Measurements from ENCODE around the gene HNRNPF. TPM values are rescaled to one million over a fixed set of nuclear protein-coding genes. Genes with fewer than 3 reads are reported as not detected.
A peak's percentile ranks its signal among the peaks of the same experiment; 100 is the strongest.
"Not testable (repeated sequence)": the region's sequence is repeated elsewhere in the genome, so short reads cannot be mapped to it uniquely, and the experiment has no call there.

Gene HNRNPF
- total RNA-seq, 1 donor from 2014 or later = 268 TPM

DNA sequence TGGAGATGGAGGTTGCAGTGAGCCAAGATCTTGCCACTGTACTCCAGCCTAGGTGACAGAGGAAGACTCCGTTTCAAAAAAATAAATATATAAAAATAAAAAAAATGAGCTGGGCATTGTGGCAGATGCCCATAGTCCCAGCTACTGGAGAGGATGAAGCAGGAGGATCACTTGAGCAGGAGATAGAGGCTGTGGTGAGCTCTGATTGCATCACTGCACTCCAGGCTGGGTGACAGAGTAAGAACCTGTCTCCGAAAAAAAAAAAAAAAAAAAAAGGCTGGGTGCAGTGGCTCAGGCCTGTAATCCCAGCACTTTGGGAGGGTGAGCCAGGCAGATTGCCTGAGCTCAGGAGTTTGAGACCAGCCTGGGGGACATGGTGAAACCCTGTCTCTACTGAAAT, 39.8 kb upstream of the HNRNPF start:
- Histone ChIP-seq H3K36me3 (ENCODE audit: control insufficient read depth, insufficient read depth, low read length) (no peaks in the 10 kb centered on the region), H3K4me3 (ENCODE audit: low read depth, low read length) (no peak overlapping the region), H3K27me3 (ENCODE audit: control insufficient read depth, insufficient read depth, low read length) (no peaks in the 10 kb centered on the region)
- no peak for DNase-seq (ENCODE audit: low read depth)
- TF ChIP-seq, protein P1, sequence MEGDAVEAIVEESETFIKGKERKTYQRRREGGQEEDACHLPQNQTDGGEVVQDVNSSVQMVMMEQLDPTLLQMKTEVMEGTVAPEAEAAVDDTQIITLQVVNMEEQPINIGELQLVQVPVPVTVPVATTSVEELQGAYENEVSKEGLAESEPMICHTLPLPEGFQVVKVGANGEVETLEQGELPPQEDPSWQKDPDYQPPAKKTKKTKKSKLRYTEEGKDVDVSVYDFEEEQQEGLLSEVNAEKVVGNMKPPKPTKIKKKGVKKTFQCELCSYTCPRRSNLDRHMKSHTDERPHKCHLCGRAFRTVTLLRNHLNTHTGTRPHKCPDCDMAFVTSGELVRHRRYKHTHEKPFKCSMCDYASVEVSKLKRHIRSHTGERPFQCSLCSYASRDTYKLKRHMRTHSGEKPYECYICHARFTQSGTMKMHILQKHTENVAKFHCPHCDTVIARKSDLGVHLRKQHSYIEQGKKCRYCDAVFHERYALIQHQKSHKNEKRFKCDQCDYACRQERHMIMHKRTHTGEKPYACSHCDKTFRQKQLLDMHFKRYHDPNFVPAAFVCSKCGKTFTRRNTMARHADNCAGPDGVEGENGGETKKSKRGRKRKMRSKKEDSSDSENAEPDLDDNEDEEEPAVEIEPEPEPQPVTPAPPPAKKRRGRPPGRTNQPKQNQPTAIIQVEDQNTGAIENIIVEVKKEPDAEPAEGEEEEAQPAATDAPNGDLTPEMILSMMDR (IDR thresholded peaks at IDR 0.05; ENCODE audit: insufficient read depth, low read length, poor library complexity, severe bottlenecking) = no peak

DNA sequence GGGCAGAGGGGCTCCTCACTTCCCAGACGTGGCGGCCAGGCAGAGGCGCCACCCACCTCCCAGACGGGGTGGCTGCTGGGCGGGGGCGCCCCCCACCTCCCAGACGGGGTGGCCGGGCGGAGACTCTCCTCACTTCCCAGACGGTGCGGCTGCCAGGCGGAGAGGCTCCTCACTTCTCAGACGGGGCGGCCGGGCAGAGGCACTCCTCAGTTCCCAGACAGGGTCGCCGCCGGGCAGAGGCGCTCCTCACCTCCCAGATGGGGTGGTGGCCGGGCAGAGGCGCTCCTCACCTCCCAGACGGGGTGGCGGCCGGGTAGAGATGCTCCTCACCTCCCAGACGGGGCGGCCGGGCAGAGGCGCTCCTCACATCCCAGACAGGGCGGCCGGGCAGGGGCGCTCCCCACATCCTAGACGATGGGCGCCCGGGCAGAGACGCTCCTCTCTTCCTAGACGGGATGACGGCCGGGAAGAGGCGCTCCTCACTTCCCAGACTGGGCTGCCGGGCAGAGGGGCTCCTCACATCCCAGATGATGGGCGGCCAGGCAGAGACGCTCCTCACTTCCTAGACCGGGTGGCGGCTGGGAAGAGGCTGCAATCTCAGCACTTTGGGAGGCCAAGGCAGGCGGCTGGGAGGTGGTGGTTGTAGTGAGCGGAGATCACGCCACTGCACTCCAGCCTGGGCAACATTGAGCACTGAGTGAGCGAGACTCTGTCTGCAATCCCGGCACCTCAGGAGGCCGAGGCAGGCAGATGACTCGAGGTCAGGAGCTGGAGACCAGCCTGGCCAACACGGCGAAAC, 37.4 kb upstream of the HNRNPF start:
- H3K36me3 ChIP-seq (ENCODE audit: control insufficient read depth, insufficient read depth, low read length); H3K27me3 ChIP-seq (ENCODE audit: control insufficient read depth, insufficient read depth, low read length); H3K4me3 ChIP-seq (ENCODE audit: low read depth, low read length); DNase-seq (ENCODE audit: low read depth): not testable (repeated sequence)

DNA sequence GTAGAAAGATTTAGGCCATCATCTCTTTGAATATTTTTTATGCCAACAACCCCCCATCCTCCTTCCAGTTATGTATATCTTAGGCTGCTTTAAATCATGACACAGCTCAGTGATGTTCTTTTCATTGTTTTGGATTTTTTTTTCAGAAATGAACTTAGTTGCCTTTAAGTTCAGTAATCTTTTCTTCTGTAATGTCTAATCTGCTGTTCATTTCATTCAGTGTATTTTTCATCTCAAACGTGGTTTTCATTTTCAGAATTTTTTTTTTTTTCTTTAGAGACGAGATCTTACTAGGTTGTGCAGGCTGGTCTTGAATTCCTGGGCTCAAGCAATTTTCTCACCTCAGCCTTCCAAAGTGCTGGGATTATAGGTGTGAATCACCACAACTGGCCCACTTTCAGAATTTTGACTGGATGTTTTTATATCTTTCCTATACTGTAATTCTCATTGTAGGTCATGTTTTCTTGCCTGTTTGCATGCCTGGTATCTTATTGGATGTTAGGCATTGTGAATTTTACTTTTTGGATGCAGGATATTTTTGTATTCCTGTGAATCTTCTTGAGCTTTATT, 36.0 kb upstream of the HNRNPF start:
- no peaks in the 10 kb centered on the region for H3K27me3 ChIP-seq (ENCODE audit: control insufficient read depth, insufficient read depth, low read length)
- DNase-seq (ENCODE audit: low read depth) = no peak
- H3K4me3 ChIP-seq (ENCODE audit: low read depth, low read length) = no peak overlapping the region
- TF ChIP-seq, protein P1 (IDR thresholded peaks at IDR 0.05; ENCODE audit: insufficient read depth, low read length, poor library complexity, severe bottlenecking) = no peak
- no peaks in the 10 kb centered on the region for H3K36me3 ChIP-seq (ENCODE audit: control insufficient read depth, insufficient read depth, low read length)

DNA sequence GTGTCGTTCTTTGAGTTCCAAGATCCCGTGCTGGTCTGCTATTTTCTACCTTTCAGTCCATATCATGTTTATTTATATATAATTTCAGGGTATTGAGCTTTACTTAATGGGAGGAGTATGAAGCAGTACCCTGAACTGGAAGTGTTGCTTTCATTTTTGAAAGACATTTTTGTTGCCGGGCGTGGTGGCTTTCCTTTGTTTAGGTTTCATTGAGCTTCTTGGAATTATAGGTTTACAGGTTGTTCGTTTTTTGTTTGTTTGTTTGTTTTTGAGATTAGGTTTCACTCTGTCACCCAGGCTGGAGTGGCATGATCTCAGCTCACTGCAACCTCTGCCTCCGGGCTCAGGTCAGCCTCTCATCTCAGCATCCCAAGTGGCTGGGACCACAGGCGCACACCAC, 35.3 kb upstream of the HNRNPF start:
- no peak for DNase-seq (ENCODE audit: low read depth)
- TF ChIP-seq, protein P1 (IDR thresholded peaks at IDR 0.05; ENCODE audit: insufficient read depth, low read length, poor library complexity, severe bottlenecking) = no peak

DNA sequence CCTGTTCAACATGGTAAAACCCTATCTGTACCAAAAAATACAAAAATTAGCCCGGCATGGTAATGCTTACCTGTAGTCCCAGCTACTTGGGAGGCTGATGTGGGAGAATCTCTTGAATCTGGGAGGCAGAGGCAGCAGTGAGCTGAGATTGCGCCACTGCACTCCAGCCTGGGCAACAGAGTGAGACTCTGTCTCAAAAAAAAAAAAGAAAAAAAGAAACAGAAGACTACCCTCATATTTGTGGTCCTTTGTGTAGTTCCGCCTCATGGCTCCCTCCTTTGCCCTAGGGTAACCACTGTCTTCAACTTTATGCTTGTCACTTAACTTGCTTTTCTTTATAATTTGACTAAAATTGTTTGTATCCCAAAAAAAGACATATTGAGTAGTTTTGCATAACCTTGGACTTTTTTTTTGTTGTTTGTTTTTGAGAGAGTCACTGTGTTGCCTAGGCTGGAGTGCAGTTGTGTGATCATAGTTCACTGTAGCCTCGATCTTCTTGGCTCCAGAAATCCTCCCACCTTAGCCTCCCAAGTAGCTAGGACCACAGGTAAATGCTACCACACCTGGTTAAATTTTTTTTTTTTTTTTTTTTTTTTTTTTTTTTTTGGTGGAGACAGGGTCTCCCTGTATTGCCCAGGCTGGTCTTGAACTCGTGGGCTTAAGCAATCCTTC, 31.6 kb upstream of the HNRNPF start:
- TF ChIP-seq, protein P1 (IDR thresholded peaks at IDR 0.05; ENCODE audit: insufficient read depth, low read length, poor library complexity, severe bottlenecking) = no peak
- Histone ChIP-seq H3K27me3 (ENCODE audit: control insufficient read depth, insufficient read depth, low read length) (no peaks in the 10 kb centered on the region), H3K4me3 (ENCODE audit: low read depth, low read length) (no peak overlapping the region), H3K36me3 (ENCODE audit: control insufficient read depth, insufficient read depth, low read length) (no peaks in the 10 kb centered on the region)
- no peak for DNase-seq (ENCODE audit: low read depth)

More for the DNA sequence above, 35.3 kb upstream of the HNRNPF start:
- no peaks in the 10 kb centered on the region for H3K36me3 ChIP-seq (ENCODE audit: control insufficient read depth, insufficient read depth, low read length)
- H3K4me3 ChIP-seq (ENCODE audit: low read depth, low read length) = no peak overlapping the region
- H3K27me3 ChIP-seq (ENCODE audit: control insufficient read depth, insufficient read depth, low read length) = no peaks in the 10 kb centered on the region

DNA sequence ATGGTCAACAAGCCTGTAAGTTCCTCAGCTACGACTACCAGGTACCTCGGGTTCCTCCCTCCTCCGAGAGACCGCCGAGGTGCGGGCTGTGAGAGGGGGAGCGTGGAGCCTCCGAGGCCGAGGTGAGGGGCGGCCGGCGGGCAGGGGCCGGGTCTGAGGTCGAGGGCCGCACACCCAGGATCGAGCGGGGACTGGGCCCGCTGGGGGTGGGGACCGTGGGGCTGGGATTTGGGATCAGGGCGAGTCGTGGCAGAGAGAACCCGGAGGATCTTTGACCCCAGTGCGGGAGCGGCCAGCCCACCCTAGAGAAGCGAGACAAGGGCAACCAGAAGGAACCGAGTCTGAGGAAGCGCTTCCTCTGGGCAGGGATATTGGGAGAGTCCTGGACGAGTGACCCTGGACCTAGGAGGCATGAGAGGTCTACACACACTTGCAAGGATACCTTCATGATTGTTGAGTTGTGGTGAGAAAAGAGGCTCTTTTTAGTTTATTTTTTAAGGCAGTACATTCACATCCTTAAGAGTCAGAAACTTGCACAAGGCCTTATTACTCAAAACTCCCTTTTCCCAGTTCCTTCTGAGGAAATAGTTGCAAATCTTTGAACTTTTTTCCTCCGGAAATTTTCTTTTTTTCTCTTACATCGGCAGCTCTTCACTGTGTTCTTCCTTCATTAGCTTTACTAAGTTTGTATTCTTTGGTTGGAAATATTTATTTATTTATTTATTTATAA, 28.3 kb upstream of the HNRNPF start:
- no peak for DNase-seq (ENCODE audit: low read depth)
- TF ChIP-seq, protein P1 (IDR thresholded peaks at IDR 0.05; ENCODE audit: insufficient read depth, low read length, poor library complexity, severe bottlenecking) = no peak
- peak overlapping the region; percentile 80 for H3K4me3 ChIP-seq (ENCODE audit: low read depth, low read length)
- no peaks in the 10 kb centered on the region for H3K27me3 ChIP-seq (ENCODE audit: control insufficient read depth, insufficient read depth, low read length)
- H3K36me3 ChIP-seq (ENCODE audit: control insufficient read depth, insufficient read depth, low read length) = no peaks in the 10 kb centered on the region

Measured in kidney epithelial cell (primary cell).